A673 (cell line): ENCODE measurements around the gene HOXD9. TPM values are rescaled to one million over a fixed set of nuclear protein-coding genes. Genes with fewer than 3 reads are reported as not detected.

Experiments
- BruUV-seq: library from RNA; stranded (reverse); fragments of 400-500 nt; replicated peaks from 2 replicates; lab custom pipeline; 2021; lab: Mats Ljungman, UMichigan
- CTCF ChIA-PET: fragments of 300-600 bp; sonication (Branson Sonifier 250); formaldehyde crosslinking; loops from one replicate; lab custom pipeline; 2022; ENCODE audit warnings: antibody characterized with exemption; lab: Charles Lee
- POLR2A ChIA-PET: fragments of 300-600 bp; sonication (Branson Sonifier 250); formaldehyde crosslinking; loops from one replicate; lab custom pipeline; 2022; ENCODE audit warnings: antibody characterized with exemption; ENCODE audit not compliant: low non-redundant PET; lab: Charles Lee
- DNase-seq: peaks from one replicate; pipeline ENCODE4 v3.0.0-alpha.2; 2015; ENCODE audit warnings: low spot score
- H3K27ac ChIP-seq: fragments of 200-600 bp; sonication (generic); 2 replicates; pipeline ENCODE4 v1.5.1; 2016; ENCODE audit warnings: mixed run types, low read depth, mild to moderate bottlenecking, mixed read lengths, antibody characterized with exemption, low read length; ENCODE audit not compliant: poor library complexity, severe bottlenecking
- H3K27me3 ChIP-seq: fragments of 200-600 bp; sonication (generic); replicated peaks from 2 replicates; pipeline ENCODE4 v1.6.1; 2017; ENCODE audit warnings: mixed run types, low read depth, mild to moderate bottlenecking, mixed read lengths, antibody characterized with exemption, low read length; ENCODE audit not compliant: insufficient read depth, poor library complexity
- H3K36me3 ChIP-seq: fragments of 200-600 bp; sonication (generic); 2 replicates; pipeline ENCODE4 v1.6.1; 2016; ENCODE audit warnings: mixed run types, mild to moderate bottlenecking, mixed read lengths, antibody characterized with exemption, low read length; ENCODE audit not compliant: insufficient read depth, poor library complexity, severe bottlenecking
- H3K4me1 ChIP-seq: fragments of 200-600 bp; sonication (generic); 2 replicates; pipeline ENCODE4 v1.6.1; 2017; ENCODE audit warnings: mixed run types, mild to moderate bottlenecking, mixed read lengths, antibody characterized with exemption, low read length; ENCODE audit not compliant: insufficient read depth, poor library complexity, severe bottlenecking
- H3K4me3 ChIP-seq: fragments of 200-600 bp; sonication (generic); 2 replicates; pipeline ENCODE4 v1.5.1; 2016; ENCODE audit warnings: low read depth, mixed run types, mild to moderate bottlenecking, mixed read lengths, low read length; ENCODE audit not compliant: poor library complexity, severe bottlenecking
- H3K9me3 ChIP-seq: fragments of 200-600 bp; sonication (generic); 2 replicates; pipeline ENCODE4 v1.6.1; 2016; ENCODE audit warnings: mixed run types, low read depth, mild to moderate bottlenecking, mixed read lengths, antibody characterized with exemption, low read length; ENCODE audit not compliant: poor library complexity, severe bottlenecking
- EZH2 ChIP-seq: fragments of 200-600 bp; sonication (generic); IDR thresholded peaks from 2 replicates; pipeline ENCODE4 v1.6.1; 2017; ENCODE audit warnings: borderline replicate concordance, low read depth, mild to moderate bottlenecking, mixed read lengths, antibody characterized with exemption, low read length; ENCODE audit not compliant: poor library complexity, severe bottlenecking
- intact Hi-C: fragments of 100-400 bp; cut with micrococcal nuclease; formaldehyde crosslinking; loops from one replicate; pipeline ENCODE4 v1.10.0; 2022; ENCODE audit not compliant: unreplicated experiment
- total RNA-seq: library from RNA; stranded (reverse); gene quantifications from 2 replicates; pipeline ENCODE4 v1.2.3, GENCODE V29; 2021
- TF ChIP-seq, protein P1 (sequence below): fragments of 300-800, 200-600 bp; sonication (generic); conservative IDR thresholded peaks from 2 replicates; pipeline ENCODE4 v1.5.1; 2017; ENCODE audit warnings: low read depth, mild to moderate bottlenecking, antibody characterized with exemption, low read length, moderate library complexity, mixed read lengths

Gene HOXD9
- total RNA-seq, 1 experiment from 2014 or later, result 63.0 TPM

DNA sequence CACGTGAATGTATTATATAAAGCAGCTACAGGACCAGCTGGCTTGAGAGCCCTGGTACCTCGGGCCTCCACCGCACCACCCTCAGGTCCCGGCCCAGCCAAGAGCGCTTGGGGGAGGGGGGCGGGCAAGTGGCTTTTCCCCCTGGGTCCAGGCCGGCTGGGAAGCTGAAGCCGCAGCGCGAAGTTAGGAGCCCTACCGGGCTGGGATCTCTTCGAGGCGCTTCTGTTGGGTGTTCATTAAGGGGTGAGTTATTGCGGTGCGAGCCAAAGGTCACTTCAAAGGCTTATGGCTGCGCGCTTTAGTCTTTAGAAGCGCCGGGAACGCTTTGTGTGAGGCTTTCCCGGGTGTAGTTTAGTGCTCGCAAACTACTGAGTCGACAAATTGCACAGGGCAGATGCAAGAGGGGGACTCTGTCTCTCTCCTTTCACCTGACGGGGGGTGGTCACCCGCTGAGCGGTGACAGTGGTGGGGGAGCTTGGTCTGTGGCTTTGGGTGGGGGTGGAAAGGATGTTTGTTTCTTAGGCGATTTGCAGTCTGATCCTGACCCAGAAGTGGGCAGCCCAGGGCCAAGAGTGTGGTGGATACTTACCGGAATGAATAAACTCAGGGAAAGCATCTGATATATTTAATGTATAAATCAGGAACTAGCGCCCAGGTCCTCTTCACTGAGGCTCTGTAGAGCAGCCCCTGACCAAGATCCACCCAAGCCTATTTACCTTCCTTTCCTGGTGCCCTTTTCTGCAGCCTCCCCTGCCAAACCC, 40.6 kb downstream of the HOXD9 start:
- H3K4me1 ChIP-seq, result peaks cover 17% of the 10 kb centered on the region
- no TSS peak for BruUV-seq
- H3K27me3 ChIP-seq, result no peaks in the 10 kb centered on the region
- CTCF ChIA-PET, result no interaction called here
- no peak overlapping the region for H3K27ac ChIP-seq
- DNase-seq, result no peak
- TF ChIP-seq, protein P1, sequence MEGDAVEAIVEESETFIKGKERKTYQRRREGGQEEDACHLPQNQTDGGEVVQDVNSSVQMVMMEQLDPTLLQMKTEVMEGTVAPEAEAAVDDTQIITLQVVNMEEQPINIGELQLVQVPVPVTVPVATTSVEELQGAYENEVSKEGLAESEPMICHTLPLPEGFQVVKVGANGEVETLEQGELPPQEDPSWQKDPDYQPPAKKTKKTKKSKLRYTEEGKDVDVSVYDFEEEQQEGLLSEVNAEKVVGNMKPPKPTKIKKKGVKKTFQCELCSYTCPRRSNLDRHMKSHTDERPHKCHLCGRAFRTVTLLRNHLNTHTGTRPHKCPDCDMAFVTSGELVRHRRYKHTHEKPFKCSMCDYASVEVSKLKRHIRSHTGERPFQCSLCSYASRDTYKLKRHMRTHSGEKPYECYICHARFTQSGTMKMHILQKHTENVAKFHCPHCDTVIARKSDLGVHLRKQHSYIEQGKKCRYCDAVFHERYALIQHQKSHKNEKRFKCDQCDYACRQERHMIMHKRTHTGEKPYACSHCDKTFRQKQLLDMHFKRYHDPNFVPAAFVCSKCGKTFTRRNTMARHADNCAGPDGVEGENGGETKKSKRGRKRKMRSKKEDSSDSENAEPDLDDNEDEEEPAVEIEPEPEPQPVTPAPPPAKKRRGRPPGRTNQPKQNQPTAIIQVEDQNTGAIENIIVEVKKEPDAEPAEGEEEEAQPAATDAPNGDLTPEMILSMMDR, result no peak
- TF ChIP-seq EZH2, result no peak
- H3K36me3 ChIP-seq, result peaks cover 10% of the 10 kb centered on the region
- H3K9me3 ChIP-seq, result no peaks in the 10 kb centered on the region
- POLR2A ChIA-PET, result no interaction called here
- intact Hi-C loops, result no loop called here
- H3K4me3 ChIP-seq, result no peak overlapping the region

DNA sequence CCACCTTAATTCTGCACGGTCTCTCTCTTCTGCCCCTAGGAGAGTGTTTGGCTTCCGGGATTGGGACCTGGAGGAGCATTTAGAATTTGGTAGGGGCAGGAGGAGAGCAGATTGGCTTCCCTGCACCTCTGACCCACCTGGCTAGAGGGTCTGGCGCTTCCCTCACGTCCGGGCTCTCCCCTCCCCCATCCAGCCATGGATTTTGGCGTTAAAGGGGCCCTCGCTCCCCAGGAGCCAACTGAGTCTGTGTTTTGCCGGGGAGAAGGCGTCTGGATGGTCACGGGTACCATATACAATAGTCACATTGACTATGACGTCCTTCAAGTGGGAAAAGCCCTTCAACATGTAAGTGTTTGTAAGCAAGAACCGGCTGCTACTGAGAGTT, 41.1 kb downstream of the HOXD9 start:
- Histone ChIP-seq H3K27me3 (no peaks in the 10 kb centered on the region), H3K4me1 (peaks cover 13% of the 10 kb centered on the region), H3K36me3 (peaks cover 10% of the 10 kb centered on the region), H3K4me3 (no peak overlapping the region), H3K9me3 (no peaks in the 10 kb centered on the region), H3K27ac (no peak overlapping the region)
- intact Hi-C loops, result no loop called here
- POLR2A ChIA-PET, result no interaction called here
- BruUV-seq, result no TSS peak
- DNase-seq, result no peak
- CTCF ChIA-PET, result no interaction called here
- TF ChIP-seq, protein P1, result no peak
- TF ChIP-seq EZH2, result no peak

DNA sequence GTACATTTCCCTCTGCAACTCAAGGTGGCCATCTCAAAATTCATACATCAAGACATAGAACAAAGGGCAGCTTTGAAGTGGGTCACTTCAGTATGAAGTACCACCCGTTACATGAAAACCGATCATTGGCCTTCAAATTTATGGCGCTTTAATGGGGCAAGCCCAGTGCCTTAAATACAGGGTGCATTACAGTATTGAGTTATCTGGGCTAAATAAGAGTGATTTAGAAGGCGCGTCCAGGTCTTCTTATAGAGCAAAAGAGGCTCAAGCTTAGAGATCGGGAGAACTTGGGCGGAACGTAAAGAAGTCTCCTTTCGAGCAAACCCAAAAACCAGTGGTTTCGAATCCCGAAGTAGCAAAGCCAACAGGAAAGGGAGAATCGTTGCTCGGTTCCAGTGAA, 41.7 kb downstream of the HOXD9 start:
- CTCF ChIA-PET, result no interaction called here
- TF ChIP-seq EZH2, result no peak
- no peak overlapping the region for H3K4me3 ChIP-seq
- peaks cover 10% of the 10 kb centered on the region for H3K36me3 ChIP-seq
- no TSS peak for BruUV-seq
- no peak overlapping the region for H3K27ac ChIP-seq
- peaks cover 8% of the 10 kb centered on the region for H3K4me1 ChIP-seq
- intact Hi-C loops, result no loop called here
- POLR2A ChIA-PET, result no interaction called here
- H3K9me3 ChIP-seq, result no peaks in the 10 kb centered on the region
- H3K27me3 ChIP-seq, result no peaks in the 10 kb centered on the region
- DNase-seq, result no peak
